HG02884 (cell line): ENCODE results near the gene STK32A.

Source experiments
- ATAC-seq: cut with Tn5 transposase; IDR thresholded peaks from one replicate; pipeline ENCODE4 v1.9.1; 2021; ENCODE audit warnings: mild to moderate bottlenecking, moderate library complexity; ENCODE audit not compliant: unreplicated experiment

STK32A gene

DNA sequence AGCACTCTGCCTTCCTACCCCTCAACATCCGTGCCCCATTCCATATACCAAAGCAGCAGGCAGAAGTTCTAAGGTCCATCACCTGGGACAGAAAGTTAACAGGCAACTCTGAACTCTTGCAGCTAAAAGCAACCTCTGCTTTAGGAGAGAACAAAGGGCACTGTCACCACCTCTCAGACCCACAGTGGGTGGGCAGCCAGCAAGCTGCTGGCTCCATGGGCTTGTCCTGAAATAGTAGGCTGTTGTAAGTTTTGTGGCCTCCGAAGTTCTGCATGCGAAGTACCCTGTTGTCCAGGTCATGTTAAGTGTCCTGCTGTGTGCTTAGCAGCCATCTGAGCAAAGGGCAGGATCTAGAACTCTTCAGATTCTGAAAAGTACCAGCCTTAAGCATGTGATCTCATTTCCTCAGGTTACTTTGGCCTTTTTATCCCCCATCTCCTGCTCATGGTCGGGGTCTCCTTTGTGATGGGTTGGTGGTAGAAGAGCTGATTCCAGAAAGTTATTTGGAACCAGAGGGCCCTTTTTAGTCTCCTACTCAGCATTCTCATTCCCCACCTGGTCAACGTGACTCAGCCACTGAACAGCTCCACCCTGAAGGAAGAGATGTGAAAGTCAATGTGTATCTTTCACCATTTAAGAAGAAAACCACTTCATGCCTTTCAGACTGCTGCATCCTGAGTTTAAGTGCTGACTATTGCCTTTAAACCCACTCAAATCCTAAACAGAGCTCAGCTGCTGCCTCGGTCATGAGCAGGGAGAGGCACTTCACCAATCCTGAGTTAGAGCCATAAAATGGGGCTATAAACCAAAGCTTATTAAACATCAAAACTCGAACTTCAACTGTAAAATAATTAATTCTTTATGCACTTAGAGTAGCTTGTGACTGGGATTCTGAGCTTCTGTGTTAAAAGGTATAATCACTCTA is 153.6 kb downstream of the STK32A start:
- no peak for ATAC-seq

GRCh38 chr5:147390654-147391225 is 155.9 kb downstream of the STK32A start:
- no peak for ATAC-seq

DNA sequence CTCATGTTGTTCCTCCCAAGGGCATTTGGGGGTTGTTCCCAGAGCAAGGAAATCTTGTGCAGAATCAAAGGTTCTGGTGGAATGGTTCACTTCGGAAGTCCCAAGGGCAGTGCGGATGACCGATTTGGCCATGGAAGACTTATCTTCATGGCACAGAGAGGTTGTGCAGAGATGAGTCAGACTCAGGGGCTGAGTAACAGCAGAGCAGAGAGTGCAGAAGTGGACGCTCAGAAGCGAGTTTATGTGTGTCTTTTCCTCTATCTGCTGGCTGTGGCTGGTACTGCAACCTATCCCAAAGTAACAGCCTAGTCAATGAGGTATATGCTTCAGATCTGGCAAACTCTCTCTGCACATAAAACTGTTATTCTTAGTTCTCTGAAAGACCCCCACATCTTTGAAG is 157.0 kb downstream of the STK32A start:
- ATAC-seq, result peak; percentile 95

- ATAC-seq, result no peak
These were observed 159.2 kb downstream of the STK32A start for GRCh38 chr5:147393874-147394672.

- no peak for ATAC-seq
These were observed 161.4 kb downstream of the STK32A start for GRCh38 chr5:147396070-147396823.

DNA sequence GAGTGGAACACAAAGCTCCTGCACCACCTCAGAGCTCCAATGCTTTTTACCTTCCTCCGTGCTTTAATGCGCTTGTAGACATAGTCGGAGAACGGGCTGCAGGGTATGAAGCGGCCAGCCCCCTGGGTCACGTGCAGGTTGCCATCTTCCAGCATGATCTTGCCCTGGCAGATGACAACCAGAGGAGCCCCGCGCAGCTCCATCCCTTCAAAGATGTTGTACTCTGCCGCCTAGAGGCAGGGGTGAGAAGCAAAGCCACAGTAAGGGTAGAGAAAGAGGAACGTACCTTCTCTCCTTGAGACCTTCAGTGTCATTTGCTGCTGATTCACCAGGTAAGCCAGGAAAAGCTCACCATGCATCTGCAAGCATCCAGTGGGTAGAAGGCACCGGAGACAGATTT is 162.8 kb downstream of the STK32A start:
- ATAC-seq, result no peak

GRCh38 chr5:147398860-147399259 is 164.0 kb downstream of the STK32A start:
- ATAC-seq, result no peak

- ATAC-seq, result no peak
These were observed 165.4 kb downstream of the STK32A start for GRCh38 chr5:147400126-147400809.

DNA sequence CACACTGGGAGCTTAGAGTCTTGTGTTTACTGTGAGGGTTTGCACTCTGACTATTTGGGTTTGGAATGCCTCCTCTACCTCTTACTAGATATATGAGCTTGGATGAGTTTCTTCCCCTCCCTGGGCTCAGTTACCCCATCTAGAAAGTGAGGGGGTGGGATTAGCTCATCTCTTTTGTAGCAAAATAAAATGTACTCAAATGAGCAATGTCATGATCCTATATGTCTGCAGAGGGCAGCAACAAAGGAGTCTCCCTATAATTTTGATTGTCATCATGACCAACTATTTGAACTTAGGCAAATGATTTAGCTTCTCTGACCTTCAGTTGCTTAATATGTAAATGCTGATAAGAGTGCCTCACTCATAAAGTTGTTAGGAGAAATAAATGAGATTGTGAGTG is 166.1 kb downstream of the STK32A start:
- no peak for ATAC-seq

- peak; percentile 90 for ATAC-seq
These were observed 169.1 kb downstream of the STK32A start for GRCh38 chr5:147403651-147404640.

- ATAC-seq, result peak; percentile 7
These were observed 169.9 kb downstream of the STK32A start for GRCh38 chr5:147404706-147405105.

DNA sequence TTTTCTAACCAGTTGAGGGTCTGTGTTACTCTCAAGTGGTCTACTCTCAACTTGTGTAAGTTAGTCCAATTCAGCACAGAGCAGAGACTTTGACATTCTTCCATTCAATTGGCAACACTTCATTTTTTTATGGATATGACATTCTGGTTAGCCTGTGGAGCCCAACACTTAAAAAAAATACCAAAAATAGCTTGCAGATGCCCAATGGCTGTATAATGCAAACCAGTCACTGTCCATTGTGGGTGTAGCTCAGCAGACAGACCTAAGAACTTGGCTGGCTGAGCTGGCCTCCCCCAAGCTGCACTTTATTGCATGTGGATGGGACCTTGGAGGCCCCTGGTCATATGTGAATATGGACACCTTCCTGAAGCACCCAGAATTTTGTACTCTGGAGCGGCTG is 171.8 kb downstream of the STK32A start:
- ATAC-seq, result no peak

GRCh38 chr5:147407094-147407681 is 172.4 kb downstream of the STK32A start:
- ATAC-seq, result no peak

DNA sequence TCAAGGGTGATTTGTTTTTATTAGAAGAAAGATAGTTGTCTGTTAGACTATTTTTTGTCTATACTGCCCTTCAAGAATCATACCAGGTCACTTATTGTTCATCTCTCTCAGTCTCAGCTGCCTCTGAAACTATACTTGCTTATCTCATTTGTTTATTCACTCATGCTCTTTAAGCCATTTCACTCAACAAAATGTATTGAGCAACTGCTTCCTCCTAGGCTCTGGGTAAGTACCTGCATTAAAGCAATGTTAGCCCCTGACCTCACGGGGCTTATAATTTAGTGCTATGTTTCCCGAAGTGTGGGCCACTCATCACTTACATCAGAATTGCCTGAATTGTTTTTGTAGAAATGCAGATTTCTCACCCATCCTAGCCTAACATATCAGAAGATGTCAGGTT is 174.2 kb downstream of the STK32A start:
- ATAC-seq, result no peak

DNA sequence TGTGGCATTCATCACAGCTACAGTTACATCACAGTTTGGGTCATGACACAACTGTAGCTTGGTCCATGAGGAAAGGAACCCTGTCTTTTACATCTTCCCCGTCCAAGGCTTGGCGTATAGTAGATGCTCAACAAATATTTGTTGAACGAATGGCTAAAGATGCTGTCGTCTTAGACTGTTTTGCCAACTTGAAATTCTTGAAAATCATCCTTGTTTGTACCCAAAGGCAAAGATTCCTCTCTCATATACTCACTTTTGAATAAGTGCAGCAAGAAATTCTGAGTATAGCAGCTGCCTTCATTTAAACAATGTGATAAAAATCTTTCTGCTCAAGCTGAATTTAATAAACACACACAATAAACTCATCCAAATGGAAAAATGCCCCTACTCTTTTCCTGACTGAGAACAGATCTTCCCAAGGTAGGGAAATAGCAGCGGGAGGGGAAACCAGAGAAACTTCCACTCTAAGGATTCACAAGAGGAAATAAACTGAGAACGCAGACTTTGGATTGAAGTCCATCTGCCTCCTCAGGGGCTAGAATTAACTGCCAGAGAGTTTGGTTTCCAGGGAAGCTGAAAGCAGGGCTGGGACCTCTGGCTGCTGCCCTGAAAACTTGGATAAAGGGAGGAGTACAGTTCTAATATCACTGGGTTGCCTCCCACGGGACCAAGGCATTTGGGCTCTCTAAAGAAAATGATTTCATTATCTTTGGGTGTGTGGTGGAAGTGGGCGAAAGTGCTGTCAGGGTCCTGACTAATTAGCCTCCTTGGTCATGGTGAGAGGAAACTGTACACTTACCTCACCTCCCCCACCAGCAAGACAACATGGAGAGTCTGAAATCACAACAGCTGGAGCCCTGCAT is 175.9 kb downstream of the STK32A start:
- ATAC-seq, result no peak

DNA sequence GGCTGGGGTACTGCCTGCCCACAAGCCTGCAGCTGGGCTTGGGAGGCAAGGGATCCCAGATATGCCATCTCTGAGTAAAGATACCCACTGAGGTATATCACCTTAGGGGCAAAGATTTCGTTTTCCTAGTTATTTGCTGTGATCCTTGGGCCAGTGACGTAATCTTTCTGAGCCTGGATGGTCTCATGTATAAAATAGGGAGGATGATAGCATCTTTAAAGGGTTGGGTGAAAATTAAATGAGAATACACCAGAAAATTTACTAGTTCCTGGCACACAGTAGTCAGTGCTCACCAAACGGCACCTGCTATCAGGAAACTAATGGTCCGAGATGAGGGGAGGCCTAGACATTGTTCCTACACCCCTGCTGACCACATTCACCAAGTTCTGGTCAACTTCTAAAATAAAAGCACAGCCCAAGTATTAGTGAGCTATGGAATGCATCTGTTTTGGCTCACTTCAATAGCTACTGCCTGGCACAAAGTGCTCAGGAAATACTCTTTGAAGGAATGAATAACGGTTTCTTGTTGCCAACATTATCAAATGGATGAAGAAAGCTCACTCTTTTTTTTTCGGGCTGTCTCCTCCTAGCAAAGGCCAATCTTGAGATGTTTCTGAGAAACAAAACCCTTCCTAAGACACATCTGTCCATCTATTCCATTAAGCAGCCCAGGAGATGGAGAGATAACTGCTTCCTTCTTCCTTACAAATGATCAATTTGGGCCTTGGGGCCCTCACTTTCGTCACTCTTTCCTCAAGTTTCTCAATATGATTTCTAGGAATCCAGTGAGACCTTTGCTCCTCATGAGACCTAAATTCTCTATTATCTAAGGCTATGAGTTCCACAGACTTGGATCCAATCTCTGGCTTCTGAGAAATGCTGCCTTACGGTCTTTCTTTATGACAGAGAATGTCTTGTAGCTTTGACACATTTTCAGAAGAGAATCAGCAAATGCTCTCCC is 176.8 kb downstream of the STK32A start:
- no peak for ATAC-seq

DNA sequence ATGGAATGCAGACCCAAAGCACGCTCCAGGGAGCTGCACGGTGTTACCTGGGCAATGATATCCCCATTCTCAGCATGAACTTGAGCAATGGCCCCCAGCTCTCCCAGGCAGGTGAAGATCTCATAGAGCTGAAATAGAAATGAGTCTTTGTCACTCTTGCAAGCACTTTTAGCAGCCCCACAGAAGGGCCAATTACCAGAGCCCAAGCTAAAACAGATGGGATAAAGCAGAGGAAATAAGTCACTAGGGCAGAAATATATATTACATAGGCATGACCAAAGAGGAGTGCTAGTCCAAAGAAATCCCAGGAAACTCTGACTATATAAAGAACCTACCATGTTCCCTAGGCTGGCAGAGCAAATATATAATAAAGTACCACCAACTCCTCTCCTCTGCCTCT is 177.7 kb downstream of the STK32A start:
- no peak for ATAC-seq
